ENCODE measurements around the gene HRK.
"Not testable (repeated sequence)": the region's sequence is repeated elsewhere in the genome, so short reads cannot be mapped to it uniquely, and the experiment has no call there.

GRCh38 chr12:116814766-116815165 is 66.5 kb downstream of the HRK start:
- not testable (repeated sequence) for TF ChIP-seq POLR2A, EP300 (IDR thresholded peaks at IDR 0.05)
- TF ChIP-seq, protein P1, sequence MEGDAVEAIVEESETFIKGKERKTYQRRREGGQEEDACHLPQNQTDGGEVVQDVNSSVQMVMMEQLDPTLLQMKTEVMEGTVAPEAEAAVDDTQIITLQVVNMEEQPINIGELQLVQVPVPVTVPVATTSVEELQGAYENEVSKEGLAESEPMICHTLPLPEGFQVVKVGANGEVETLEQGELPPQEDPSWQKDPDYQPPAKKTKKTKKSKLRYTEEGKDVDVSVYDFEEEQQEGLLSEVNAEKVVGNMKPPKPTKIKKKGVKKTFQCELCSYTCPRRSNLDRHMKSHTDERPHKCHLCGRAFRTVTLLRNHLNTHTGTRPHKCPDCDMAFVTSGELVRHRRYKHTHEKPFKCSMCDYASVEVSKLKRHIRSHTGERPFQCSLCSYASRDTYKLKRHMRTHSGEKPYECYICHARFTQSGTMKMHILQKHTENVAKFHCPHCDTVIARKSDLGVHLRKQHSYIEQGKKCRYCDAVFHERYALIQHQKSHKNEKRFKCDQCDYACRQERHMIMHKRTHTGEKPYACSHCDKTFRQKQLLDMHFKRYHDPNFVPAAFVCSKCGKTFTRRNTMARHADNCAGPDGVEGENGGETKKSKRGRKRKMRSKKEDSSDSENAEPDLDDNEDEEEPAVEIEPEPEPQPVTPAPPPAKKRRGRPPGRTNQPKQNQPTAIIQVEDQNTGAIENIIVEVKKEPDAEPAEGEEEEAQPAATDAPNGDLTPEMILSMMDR (IDR thresholded peaks at IDR 0.05), result not testable (repeated sequence)
